SK-N-MC (cell line): ENCODE data around the gene RALGPS1.

Experiments
- EZH2 ChIP-seq: fragments of 200-600 bp; sonication (generic); IDR thresholded peaks from one replicate; pipeline ENCODE4 v1.6.1; 2017; ENCODE audit warnings: antibody characterized with exemption
- POLR2AphosphoS5 ChIP-seq: IDR thresholded peaks from 2 replicates; pipeline ENCODE4 v1.6.1; 2012; ENCODE audit warnings: mild to moderate bottlenecking, low read depth, low read length, borderline replicate concordance

DNA sequence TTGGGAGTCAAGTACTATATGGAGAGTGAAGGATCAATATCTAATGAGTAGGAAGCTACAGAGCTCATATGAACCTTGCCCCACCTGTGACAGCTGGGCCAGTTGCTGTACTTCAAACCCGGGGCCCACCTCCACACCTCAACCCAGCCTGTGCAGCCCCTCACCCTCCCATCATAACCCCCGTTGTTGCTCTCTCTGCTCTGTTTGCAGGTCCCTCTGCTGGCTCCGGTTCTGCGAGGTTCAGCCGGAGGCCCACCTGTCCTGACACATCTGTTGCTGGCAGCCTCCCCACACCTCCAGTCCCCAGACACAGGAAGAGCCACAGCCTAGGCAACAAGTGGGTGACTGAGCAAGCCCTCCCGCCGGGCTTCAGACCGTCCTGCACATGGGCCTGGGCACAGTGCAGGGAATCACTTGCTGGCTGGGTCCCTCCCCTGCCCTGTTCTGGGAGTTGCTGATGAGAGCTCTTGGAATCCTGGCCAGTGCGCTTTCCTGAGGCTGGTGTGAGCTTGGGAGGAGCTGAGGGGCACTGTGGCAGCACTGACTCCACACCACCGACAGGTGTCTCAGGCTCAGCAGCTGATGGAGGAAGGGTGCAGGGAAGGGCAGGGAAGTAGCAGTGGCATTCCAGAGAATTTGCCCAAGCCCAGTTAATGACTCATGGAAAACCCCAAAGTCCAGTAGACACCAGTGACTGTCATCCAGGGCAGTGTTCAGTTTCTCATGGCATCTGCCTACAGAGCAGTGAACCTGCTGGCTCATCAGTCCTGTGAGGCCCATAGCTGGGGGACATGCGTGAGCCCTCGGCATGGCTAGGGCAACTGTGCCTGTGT lies 280.5 kb downstream of the RALGPS1 start:
- no peak for TF ChIP-seq POLR2AphosphoS5
- TF ChIP-seq EZH2: no peak
